Muscle of arm (tissue), 12 donors: Measurements from ENCODE around the gene ANO5. TPM values are rescaled to one million over a fixed set of nuclear protein-coding genes. Genes with fewer than 3 reads are reported as not detected.
"Not testable (repeated sequence)": the region's sequence is repeated elsewhere in the genome, so short reads cannot be mapped to it uniquely, and the experiment has no call there.

ENCODE experiments used
- DNase-seq: peaks from one replicate; pipeline ENCODE4 v3.0.0-alpha.2; 2013
- polyA plus RNA-seq, 12 donors: library from polyadenylated mRNA; unstranded; fragments of 120-200 nt; gene quantifications; one replicate each; pipeline ENCODE4 v1.2.1, GENCODE V29; 2013; ENCODE audit not compliant: insufficient read length in 12 of 12

ANO5 gene
- polyA plus RNA-seq, 12 donors, result 4.5 to 28.1 (median 12.7) TPM; not detected in 1

GRCh38 chr11:22199243-22199642 is 6.4 kb downstream of the ANO5 start:
- DNase-seq, result no peak

GRCh38 chr11:22203281-22203680 is 10.4 kb downstream of the ANO5 start:
- DNase-seq, result no peak

GRCh38 chr11:22207162-22207561 is 14.3 kb downstream of the ANO5 start:
- DNase-seq, result no peak

GRCh38 chr11:22208151-22208858 is 15.4 kb downstream of the ANO5 start:
- DNase-seq, result no peak

GRCh38 chr11:22216940-22217339 is 24.1 kb downstream of the ANO5 start:
- DNase-seq, result no peak

- no peak for DNase-seq
Measured at GRCh38 chr11:22221143-22221542, 28.3 kb downstream of the ANO5 start.

GRCh38 chr11:22225190-22225589 is 32.3 kb downstream of the ANO5 start:
- no peak for DNase-seq

- no peak for DNase-seq
Measured at GRCh38 chr11:22234743-22235142, 41.9 kb downstream of the ANO5 start.

- DNase-seq, result peak; percentile 9
Measured at GRCh38 chr11:22244986-22245592, 52.2 kb downstream of the ANO5 start.

- DNase-seq, result no peak
Measured at GRCh38 chr11:22246992-22247391, 54.1 kb downstream of the ANO5 start.

GRCh38 chr11:22249871-22250270 is 57.0 kb downstream of the ANO5 start:
- DNase-seq, result no peak

GRCh38 chr11:22256876-22257275 is 64.0 kb downstream of the ANO5 start:
- DNase-seq, result no peak

GRCh38 chr11:22263613-22264012 is 70.7 kb downstream of the ANO5 start:
- DNase-seq, result no peak

- DNase-seq, result not testable (repeated sequence)
Measured at GRCh38 chr11:22268983-22269624, 76.2 kb downstream of the ANO5 start.

GRCh38 chr11:22273781-22274180 is 80.9 kb downstream of the ANO5 start:
- no peak for DNase-seq

- no peak for DNase-seq
Measured at GRCh38 chr11:22275600-22275999, 82.7 kb downstream of the ANO5 start.

- no peak for DNase-seq
Measured at GRCh38 chr11:22276535-22276934, 83.7 kb downstream of the ANO5 start.

GRCh38 chr11:22284991-22285390 is 92.1 kb downstream of the ANO5 start:
- DNase-seq, result not testable (repeated sequence)

- no peak for DNase-seq
Measured at GRCh38 chr11:22302368-22302767, 109.5 kb downstream of the ANO5 start.

- DNase-seq, result peak; percentile 10
Measured at GRCh38 chr11:22304337-22304961, 111.6 kb downstream of the ANO5 start.

- no peak for DNase-seq
Measured at GRCh38 chr11:22317656-22318055, 124.8 kb downstream of the ANO5 start.

- DNase-seq, result no peak
Measured at GRCh38 chr11:22331771-22332170, 138.9 kb downstream of the ANO5 start.
